Left renal pelvis (tissue), 4 donors: ENCODE measurements around the gene HTR6. TPM values are rescaled to one million over a fixed set of nuclear protein-coding genes. Genes with fewer than 3 reads are reported as not detected.
"Not testable (repeated sequence)": the region's sequence is repeated elsewhere in the genome, so short reads cannot be mapped to it uniquely, and the experiment has no call there.

ENCODE experiments used
- DNase-seq, 4 donors: peaks; one replicate each; pipeline ENCODE4 v3.0.0-alpha.2; 2013; ENCODE audit warnings: low read depth in 4 of 4, low spot score in 3 of 4
- polyA plus RNA-seq, 4 donors: library from polyadenylated mRNA; unstranded; fragments of 120-200 nt; gene quantifications; one replicate each; pipeline ENCODE4 v1.2.1, GENCODE V29; 2013; ENCODE audit not compliant: insufficient read length in 4 of 4

HTR6 gene
- polyA plus RNA-seq, 4 donors, result 1.4 to 2.0 (median 1.6) TPM; not detected in 1

DNA sequence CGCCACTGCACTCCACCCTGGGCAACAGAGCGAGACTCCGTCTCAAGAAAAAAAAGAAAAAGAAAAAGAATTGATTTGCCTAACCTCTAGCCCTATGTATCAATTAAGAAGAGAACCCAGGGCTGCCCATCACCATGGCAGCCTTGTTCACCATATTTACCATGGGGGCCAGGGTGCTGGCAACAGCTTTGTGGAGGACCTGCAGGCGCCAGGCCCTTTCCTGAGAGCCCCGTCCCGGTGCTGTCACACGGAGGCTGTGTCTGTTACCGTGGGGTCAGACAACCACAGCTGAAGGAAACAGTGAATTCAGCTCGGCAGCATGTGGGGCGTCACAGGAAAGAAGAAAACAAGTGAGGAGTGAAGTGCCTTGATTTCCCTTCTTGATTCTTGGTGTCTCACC, 27.1 kb upstream of the HTR6 start:
- DNase-seq, result no peak

DNA sequence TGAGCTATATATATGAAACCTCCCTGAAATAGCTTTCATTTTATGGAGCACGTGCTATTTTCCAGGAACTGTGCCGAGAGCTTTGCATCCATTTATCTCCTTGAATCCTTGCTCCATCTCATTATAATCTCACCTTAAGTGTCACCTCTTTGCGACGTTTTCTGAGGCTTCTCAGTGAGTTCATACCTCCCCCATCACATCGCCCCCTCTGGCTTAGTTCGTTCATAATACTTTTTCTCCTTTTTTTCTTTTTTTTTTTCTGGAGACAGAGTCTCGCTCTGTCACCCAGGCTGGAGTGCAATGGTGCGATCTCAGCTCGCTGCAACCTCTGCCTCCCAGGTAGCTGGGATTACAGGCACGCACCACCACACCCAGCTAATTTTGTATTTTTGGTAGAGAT, 25.4 kb upstream of the HTR6 start:
- not testable (repeated sequence) for DNase-seq

DNA sequence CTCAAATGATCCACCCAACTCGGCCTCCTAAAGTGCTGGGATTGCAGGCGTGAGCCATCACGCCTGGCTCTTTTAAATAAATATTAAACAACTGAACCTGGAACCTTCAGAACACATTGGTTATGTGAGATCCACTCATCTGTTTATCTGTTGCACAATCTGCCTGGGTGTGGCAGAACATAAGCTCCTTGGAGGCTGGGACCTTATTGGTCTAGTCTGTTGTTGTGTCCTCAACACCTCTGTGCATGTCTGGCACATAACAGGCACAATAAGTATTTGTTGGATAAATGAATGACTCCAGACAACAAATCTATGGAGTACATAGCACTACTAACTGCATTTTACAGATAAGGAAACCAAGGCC, 24.7 kb upstream of the HTR6 start:
- no peak for DNase-seq

DNA sequence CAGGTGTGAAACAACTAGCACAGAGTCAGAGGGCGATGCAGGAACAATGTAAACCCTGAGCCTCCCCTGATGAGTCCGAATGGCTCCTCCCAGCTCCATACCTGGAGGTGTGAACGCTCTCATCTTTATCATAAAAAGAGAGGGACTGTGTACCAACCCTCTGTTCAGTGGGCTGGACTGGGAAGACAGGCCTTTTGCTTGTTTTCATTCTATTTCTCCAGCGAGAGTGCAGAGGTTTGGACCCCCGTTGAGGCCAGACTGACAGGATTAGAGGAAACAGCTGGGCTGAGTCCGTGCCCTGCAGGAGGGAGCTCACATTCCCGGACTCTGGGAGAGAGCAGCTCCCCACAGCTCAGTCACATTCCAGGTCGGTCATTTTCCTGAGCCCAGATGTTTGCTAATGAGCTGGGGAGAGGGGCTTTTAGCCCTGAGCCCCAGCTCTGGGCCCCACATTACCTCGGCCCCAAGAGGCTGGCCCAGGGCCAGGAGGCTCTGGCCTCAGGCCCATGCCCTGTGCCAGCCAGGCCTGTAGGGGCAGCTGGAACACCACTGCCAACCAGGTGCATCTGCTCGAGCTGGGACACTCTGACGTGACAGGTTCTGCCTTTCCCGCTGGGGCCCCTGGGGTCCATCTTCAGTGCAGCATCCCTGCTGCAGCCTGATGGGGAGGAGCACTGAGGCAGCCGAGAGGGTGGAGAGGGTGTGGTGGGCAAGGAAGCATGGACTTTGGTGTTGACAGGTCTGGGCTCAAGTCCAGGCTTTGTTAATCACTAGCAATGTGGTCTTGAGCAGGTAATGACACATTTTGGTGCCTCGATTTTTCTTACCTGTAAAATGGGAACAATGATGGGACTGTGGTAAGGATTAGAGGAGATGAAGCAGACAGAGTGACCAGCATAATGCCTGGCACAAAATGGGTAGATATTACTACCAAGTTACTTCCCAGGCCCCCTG, 24.0 kb upstream of the HTR6 start:
- DNase-seq, result no peak

DNA sequence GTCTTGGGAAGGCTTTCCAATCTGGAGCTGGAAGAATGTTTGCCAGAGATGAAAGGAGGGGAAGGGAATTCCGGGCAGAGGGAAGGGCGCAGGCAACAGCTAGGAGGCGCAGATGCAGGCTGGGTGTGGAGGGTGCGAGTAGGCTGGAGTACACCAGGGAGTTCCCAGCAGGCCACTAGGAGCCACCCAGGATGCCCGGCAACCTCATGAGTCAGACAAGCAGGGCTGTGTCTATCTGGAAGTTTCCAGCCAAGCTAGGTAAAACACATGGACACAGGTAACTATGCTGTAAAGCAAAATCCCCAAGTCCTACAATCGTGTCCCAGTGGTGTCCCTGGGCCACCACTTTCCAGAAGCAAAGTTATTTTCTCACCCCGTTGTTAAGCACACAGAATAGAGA, 21.6 kb upstream of the HTR6 start:
- DNase-seq, result no peak

DNA sequence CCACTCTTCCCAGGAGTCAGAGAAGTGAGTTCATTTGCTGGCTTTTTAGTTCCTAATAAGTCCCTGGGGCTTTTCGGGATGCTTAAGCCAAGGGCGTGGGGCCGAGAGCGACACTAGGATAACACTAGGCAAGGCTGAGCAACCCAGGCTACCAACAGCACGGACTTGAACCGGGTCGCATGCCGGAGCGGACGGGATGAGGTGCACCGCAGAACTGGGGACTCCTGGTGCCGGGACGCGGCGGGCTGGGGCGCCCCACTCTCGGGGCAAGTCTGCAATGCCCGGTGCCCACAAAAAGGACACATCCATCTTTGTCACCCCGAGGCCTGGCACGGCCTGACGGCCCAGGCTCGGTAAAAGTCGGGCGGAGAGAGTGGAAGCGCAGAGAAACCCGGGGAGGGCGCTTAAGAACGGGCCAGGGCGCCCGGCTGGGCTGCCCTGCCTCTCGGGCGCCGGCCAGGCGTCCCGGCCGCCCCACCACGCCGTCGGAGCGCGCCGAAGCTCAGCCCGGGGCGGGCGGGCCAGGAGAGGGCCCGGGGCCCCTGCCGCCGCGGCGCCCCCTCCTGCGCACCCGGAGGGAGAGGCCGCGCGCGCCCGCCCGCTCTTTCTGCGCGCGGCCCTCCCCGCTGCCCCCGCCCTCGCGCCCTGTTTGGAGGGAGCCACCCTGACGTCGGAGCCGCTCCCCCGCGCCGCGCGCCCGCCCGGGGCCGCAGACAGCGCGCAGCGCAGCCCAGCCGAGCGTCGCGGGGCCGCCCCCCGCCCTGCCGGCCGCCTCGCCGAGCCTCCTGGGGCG, 20.9 kb upstream of the HTR6 start, which contains the start of gene NBL1:
NBL1 (plus strand) TSS at position 710 of the 793 bp plus-strand sequence. CDS start 10,720 bp downstream, outside the sequence.
- DNase-seq, result no peak

DNA sequence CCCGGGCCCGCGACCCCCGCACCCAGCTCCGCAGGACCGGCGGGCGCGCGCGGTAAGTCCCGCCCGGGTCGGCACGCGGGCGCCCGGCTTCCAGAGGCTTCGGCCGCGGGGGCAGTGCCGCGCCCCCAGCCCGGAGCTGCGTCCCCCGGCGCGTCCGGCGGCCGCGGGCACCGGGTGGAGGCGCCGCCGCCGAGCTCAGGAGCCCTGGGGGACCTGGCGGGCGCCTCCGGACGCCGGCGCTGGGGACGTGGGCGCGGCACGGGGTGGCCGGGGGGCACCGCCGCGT, 20.3 kb upstream of the HTR6 start:
- DNase-seq, result no peak

DNA sequence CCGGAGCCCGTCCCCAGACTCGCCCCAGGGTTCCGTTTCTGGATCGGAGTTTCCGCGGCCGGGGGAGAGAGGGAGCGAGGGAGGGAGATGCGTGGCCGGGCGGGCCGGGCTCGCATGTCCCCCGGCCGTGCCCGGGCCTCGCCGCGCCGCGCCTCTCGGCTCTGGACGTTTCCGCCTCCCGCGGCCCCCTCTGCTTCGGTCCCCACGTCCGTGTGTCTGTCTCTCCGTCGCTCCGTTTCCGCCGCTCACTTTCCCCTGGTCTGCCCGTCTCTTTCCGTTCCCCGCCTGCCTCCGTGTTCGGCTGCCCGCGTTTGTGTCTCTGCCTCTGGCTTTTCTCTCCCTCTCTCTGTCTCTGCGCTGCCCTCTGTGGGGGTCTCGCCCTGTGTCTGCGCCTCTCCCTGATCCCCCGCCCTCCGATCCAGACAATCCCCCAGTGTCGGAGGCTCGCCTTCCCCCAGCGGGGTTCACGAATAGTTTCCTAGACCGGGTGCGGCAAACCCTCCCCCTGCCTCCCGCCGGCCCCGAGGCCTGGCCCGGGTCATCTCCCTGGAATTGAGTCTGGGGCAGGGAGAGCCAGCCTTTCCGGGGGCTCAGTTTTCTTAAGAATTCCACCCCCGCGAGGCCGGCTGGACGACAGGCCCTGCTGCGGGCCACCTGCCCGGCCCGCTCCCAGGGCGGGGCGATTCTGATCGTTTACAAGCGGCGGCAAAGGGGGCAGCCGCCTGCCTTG, 19.8 kb upstream of the HTR6 start:
- DNase-seq, result no peak

DNA sequence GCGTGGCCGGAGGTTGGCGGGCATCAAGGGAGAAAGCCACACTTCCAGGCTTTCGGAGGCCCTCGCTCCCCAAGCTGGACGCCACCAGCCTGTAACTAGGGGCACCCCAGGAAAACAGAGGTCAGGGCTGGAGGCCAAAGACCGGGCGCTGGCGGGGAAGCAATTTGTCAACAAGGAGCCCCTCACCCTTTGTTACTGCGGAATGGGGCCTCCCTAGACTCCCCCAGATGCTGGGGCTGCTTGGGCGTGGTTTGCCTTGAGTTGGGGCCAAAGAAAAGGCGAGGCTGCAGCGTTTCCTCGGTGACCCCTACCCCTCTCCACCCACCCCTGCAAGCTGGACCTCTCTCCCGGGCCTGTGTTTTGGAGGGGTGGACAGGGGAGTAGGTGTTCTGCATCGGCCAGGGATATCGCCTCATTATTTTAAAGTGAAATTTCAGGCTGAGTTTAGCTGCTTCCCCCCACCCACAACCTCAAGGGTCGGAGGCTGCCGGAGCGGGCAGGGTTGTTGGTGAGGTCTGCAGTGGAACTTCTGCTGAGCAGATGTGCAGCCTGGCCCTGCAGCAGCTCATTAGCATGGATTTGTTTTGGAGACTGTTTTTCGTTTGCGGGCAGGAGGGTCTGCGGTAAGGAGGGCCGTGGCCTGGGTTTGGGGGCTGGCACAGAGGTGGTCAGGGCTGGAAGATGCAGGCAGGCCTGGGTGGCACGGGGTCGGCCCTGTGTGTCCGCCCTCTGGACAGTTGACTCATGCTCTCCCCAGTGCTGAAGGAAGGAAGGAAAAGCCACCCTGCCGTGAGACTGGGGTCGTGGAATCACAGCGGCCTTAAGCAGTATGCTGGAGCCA, 19.0 kb upstream of the HTR6 start:
- DNase-seq, result no peak

DNA sequence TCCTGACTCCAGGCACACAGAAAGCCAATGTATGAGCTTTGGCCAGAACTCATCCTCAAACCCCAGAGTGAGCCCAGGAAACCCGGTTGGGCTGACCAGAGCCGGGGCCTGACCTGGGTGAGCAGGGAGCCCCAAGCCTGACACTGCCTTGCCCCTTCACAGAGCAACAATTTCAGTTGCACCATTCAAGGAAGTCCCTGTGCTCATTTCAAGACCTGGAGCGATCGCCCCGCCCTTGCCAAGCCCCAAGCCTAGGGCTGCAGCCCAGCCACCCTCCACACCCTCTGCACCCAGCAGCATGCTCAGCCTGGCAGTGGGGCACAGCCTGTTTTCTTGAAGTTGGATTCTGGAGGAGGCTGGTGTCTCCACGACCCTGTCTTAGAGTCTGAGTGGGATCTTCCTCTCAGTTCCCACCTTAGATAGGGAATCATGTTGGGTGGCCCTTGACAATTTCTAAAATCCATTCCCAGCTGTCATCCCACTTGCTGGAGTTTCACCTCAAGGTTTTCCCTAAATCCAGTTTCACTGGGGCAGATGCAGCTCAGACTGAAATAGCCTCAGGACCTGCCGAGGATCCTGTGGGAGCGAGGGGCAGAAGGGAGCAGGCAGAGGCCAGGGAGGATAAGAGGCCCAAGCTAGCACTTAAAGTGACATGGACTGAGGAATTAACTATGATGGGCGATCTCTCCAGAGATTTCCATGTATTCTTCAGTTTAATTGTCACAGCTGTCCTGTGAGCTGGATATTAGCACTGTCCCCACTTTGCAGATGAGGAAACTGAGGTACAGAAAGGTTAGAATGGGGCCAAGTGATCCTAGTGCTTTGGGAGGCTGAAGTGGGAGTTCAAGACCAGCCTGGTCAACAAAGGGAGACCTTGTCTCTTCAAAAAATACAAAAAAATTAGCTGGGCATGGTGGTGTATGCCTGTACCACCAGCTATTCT, 18.0 kb upstream of the HTR6 start:
- no peak for DNase-seq

DNA sequence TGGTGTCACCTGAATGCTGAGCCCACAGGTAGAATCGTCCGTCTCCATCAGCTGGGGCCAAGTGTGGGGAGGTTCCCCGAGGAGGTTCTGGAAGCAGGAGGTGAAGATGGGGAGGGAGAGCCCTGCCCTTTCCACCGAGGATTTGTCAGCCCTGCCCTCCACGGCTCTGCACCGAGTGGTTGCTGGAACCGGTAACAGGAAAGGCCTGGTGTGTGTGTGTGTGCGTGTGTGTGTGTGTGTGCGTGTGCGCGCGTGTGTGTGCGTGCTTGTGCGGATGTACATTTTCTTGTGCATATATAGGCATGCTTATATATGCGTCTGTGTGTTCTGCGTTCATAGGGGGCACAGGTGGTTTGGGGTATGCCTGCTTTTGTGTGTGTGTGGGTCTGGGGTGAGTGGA, 17.0 kb upstream of the HTR6 start:
- DNase-seq, result no peak

DNA sequence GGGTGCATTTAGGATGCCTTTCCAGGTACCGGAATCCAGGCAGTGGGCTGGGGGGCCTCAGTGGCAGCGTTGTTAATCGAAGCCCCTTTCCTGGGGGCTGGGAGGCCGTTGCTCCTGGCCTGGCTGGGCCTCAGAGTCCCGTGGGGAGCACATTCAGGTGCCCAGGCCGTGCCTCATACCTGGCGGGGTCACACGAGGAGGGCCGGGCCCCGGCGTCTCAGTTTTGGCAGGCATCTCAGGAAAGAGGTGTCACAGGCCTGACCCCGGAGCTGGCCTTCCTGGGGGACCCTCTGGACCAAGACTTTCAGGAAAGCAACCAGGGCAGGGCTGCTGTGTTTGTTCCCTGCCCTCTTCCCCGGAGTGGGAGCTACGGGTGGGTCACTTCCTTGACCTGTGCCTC, 16.4 kb upstream of the HTR6 start:
- no peak for DNase-seq

DNA sequence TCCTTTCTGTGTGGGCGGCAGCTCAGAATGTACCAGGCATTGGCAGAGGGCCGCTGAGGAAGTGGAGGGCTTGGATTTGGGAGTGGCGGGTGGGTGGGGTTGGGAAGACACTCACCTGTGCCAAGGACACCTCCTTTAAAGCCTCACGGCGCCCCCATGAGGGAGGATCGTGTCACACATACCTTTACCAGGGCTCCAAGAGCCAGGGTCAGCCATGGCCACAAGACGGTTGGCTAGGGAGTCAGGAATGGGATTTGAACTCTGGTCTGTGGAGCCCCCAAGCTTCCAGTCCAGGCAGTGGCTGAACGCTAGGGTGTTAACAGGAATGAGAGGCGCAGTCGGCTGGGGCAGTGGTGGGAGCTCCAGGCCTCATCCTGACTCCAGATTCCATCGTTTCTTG, 16.0 kb upstream of the HTR6 start:
- DNase-seq, result no peak

DNA sequence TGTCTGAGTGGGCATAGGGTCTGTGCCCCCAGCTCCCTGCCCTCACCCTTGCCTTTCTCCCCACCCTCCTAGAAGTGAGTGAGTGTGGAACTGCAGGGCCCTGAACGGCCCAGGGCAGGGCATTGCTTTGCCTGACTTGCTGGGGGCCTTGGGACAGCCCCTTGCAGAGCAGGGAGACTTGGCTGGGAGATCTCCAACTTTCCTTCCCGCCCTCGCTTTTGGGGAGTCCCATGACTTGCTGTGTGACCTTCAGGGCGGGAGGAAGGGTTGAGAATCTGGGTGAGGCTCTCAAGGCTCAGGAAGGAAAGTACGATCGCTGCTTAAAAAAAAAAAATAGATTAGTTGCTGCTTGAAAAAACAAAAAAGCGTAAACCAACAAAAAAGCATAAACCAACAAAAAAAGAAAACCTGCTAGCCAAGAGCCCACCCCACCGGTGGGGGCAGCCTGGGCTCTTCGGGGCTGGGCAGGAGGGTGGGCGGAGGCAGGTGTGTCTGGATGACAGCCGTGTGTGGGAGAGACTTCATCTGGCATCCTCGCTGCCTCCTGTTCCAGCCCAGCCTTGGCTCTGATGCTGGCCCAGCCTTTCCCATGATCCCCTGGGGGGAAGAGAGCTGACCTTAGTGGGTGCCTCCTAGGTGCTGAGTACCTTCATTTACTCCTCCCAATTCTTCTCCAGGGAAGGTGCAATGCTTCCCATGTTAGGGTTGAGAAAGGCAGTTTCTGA, 14.1 kb upstream of the HTR6 start:
- no peak for DNase-seq

DNA sequence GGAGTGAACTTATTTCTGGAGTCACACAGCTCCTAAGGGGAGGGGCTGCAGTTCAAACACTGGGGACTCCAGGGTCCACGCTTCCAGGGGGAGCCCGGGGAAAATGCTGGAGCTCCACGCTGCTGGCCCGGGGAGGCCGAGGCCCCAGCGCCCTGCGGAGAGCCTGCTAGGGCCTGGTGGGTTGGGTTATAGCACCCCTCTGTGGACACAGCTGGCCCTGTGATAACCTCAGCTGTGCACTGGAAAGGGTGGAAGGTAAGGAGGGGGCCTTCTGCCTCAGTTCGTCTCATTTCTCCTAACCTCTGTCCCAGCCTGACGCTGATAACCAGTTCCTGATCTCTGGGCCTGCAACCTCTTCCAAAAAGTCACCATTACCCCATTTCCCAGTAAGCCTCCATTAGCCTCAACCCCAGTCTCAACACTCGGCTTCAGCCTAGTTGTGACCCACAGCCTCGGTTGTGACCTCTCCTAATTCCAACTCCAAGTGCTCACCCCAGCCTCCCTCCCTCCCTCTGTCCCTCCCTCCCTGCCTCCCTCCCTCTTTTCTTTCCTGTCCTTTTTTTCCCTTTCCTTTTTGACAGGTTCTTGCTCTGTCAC, 13.4 kb upstream of the HTR6 start:
- no peak for DNase-seq

DNA sequence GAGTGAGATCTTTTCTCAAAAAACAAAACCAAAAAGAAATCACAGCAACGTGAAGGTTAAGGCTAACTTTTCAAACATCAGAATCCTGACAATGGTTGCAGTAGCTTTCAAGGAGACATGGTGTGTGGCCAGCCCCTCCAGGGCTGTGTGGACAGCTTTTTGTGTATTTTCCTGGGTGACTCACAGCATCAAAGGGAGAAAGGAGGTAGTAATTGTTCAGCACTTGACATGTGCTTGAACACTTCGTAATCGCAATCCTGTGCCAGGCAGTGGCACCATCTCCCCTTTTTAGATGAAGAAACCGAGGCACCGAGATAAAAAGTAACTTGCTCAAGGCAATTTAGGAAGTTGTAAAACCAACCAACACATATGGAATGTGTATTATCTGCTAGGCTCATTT, 10.3 kb upstream of the HTR6 start:
- no peak for DNase-seq

DNA sequence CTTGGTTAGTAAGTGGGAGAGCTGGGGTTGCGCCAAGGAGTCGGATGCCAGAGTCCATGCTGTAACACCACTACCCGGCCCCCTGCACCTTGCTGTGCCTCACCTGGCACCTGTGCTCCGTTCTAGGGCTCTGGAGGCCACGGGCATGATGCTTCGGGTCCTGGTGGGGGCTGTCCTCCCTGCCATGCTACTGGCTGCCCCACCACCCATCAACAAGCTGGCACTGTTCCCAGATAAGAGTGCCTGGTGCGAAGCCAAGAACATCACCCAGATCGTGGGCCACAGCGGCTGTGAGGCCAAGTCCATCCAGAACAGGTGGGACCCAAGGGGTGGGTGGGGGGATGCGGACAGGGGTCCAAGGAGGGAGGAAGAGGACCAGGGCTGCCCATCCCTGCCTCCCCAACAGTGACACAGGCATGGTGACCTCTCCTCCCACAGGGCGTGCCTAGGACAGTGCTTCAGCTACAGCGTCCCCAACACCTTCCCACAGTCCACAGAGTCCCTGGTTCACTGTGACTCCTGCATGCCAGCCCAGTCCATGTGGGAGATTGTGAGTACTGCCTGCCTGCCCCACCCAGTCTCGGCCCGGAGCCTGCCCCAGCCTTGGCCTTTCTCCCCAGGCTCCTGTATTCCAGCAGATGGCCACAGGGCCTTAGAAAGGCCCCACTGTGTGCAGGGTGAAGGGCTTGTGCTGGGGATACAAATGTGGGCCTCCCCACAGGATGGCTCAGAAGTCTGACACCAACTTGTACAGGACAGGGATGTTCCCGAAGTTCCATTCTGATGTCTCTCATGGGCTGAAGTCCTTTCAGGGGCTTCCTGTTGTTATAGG, 9.6 kb upstream of the HTR6 start:
- DNase-seq, result no peak
